WTC11 (cell line): ENCODE data around the gene SCGB1D2.

Experiments
- CTCF ChIP-seq: fragments of 200-600 bp; IDR thresholded peaks from 2 replicates; pipeline ENCODE4 v1.8.0; 2022; ENCODE audit warnings: antibody characterized with exemption
- HMGA2 ChIP-seq: fragments of 250-450 bp; sonication (Bioruptor Pico); IDR thresholded peaks from 2 replicates; pipeline ENCODE4 v1.4.0; 2021; ENCODE audit warnings: mild to moderate bottlenecking, moderate library complexity
- NFYB ChIP-seq: sonication (generic); formaldehyde crosslinking; conservative IDR thresholded peaks from 2 replicates; pipeline ENCODE4 v1.8.0; 2022; ENCODE audit warnings: low read depth, missing genetic modification reagents
- TEAD1 ChIP-seq: sonication (generic); formaldehyde crosslinking; IDR thresholded peaks from 2 replicates; pipeline ENCODE4 v1.8.0; 2022; ENCODE audit warnings: mild to moderate bottlenecking, missing genetic modification reagents
- TF ChIP-seq, protein P1 (sequence below): sonication (generic); formaldehyde crosslinking; IDR thresholded peaks from 2 replicates; pipeline ENCODE4 v1.8.1; 2023; ENCODE audit warnings: mild to moderate bottlenecking, missing genetic modification reagents, borderline replicate concordance

- no peak for TF ChIP-seq TEAD1 (CRISPR knock-in tag)
- TF ChIP-seq CTCF, result no peak
- TF ChIP-seq HMGA2 (CRISPR knock-in tag), result no peak
- TF ChIP-seq NFYB (CRISPR knock-in tag), result no peak
- TF ChIP-seq, protein P1, sequence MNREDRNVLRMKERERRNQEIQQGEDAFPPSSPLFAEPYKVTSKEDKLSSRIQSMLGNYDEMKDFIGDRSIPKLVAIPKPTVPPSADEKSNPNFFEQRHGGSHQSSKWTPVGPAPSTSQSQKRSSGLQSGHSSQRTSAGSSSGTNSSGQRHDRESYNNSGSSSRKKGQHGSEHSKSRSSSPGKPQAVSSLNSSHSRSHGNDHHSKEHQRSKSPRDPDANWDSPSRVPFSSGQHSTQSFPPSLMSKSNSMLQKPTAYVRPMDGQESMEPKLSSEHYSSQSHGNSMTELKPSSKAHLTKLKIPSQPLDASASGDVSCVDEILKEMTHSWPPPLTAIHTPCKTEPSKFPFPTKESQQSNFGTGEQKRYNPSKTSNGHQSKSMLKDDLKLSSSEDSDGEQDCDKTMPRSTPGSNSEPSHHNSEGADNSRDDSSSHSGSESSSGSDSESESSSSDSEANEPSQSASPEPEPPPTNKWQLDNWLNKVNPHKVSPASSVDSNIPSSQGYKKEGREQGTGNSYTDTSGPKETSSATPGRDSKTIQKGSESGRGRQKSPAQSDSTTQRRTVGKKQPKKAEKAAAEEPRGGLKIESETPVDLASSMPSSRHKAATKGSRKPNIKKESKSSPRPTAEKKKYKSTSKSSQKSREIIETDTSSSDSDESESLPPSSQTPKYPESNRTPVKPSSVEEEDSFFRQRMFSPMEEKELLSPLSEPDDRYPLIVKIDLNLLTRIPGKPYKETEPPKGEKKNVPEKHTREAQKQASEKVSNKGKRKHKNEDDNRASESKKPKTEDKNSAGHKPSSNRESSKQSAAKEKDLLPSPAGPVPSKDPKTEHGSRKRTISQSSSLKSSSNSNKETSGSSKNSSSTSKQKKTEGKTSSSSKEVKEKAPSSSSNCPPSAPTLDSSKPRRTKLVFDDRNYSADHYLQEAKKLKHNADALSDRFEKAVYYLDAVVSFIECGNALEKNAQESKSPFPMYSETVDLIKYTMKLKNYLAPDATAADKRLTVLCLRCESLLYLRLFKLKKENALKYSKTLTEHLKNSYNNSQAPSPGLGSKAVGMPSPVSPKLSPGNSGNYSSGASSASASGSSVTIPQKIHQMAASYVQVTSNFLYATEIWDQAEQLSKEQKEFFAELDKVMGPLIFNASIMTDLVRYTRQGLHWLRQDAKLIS (CRISPR knock-in tag), result no peak
Observed at GRCh38 chr11:62237499-62237898, 4.5 kb upstream of the SCGB1D2 start.
